CD4-positive, alpha-beta memory T cell (primary cell): ENCODE data around the gene CDC42BPB. TPM values are rescaled to one million over a fixed set of nuclear protein-coding genes. Genes with fewer than 3 reads are reported as not detected.

Experiments
- CTCF ChIA-PET: fragments of 350-600 bp; sonication (Branson Sonifier 250); formaldehyde crosslinking; loops from one replicate; lab custom pipeline; 2021; ENCODE audit warnings: inconsistent platforms; ENCODE audit not compliant: partially characterized antibody; lab: Charles Lee
- POLR2A ChIA-PET: fragments of 350-600 bp; sonication (Branson Sonifier 250); formaldehyde crosslinking; loops from one replicate; lab custom pipeline; 2021; ENCODE audit not compliant: partially characterized antibody; lab: Charles Lee
- DNase-seq, 5 donors: peaks; one replicate each; pipeline versions ENCODE4 v3.0.0 to v3.0.0-alpha.2; 2020 to 2022; ENCODE audit warnings: mixed read lengths in 1 of 5
- H3K27ac ChIP-seq: one replicate; pipeline ENCODE4 v1.7.0; 2013; ENCODE audit warnings: low read depth, low read length
- H3K27me3 ChIP-seq: 2 replicates; pipeline ENCODE4 v1.7.0; 2013; ENCODE audit warnings: mild to moderate bottlenecking, low read length, moderate library complexity; ENCODE audit not compliant: insufficient read depth
- H3K36me3 ChIP-seq: 2 replicates; pipeline ENCODE4 v1.7.0; 2013; ENCODE audit warnings: mild to moderate bottlenecking, low read length, moderate library complexity; ENCODE audit not compliant: insufficient read depth
- H3K4me1 ChIP-seq: 2 replicates; pipeline ENCODE4 v1.7.0; 2013; ENCODE audit warnings: mild to moderate bottlenecking, low read length, moderate library complexity; ENCODE audit not compliant: insufficient read depth
- H3K4me3 ChIP-seq, 2 donors: one replicate each; pipeline ENCODE4 v1.7.0; 2013; ENCODE audit warnings: low read length in 2 of 2, mild to moderate bottlenecking in 1 of 2
- H3K9me3 ChIP-seq, 2 donors: one replicate each; pipeline ENCODE4 v1.7.0; 2013; ENCODE audit warnings: low read length in 2 of 2, control low read depth in 1 of 2; ENCODE audit not compliant: control insufficient read depth in 1 of 2
- H3K27ac Mint-ChIP-seq, 7 donors: one replicate each; pipeline ENCODE4 v1.8.0; 2020 to 2021; ENCODE audit warnings: mixed read lengths in 7 of 7, mild to moderate bottlenecking in 6 of 7, inconsistent platforms in 3 of 7, moderate library complexity in 3 of 7
- H3K27me3 Mint-ChIP-seq, 2 donors: one replicate each; pipeline ENCODE4 v1.8.0; 2020 to 2021; ENCODE audit warnings: mixed read lengths in 2 of 2
- H3K36me3 Mint-ChIP-seq, 2 donors: one replicate each; pipeline ENCODE4 v1.8.0; 2020 to 2021; ENCODE audit warnings: mixed read lengths in 2 of 2, inconsistent platforms in 1 of 2, mild to moderate bottlenecking in 1 of 2
- H3K4me1 Mint-ChIP-seq, 4 donors: one replicate each; pipeline ENCODE4 v1.8.0; 2020 to 2021; ENCODE audit warnings: mixed read lengths in 4 of 4, mild to moderate bottlenecking in 1 of 4
- H3K4me3 Mint-ChIP-seq, 8 donors: one replicate each; pipeline ENCODE4 v1.8.0; 2020 to 2021; ENCODE audit warnings: mixed read lengths in 8 of 8, mild to moderate bottlenecking in 7 of 8, moderate library complexity in 6 of 8, inconsistent platforms in 3 of 8
- H3K9me3 Mint-ChIP-seq, 8 donors: one replicate each; pipeline ENCODE4 v1.8.0; 2020 to 2021; ENCODE audit warnings: mixed read lengths in 8 of 8, mild to moderate bottlenecking in 5 of 8, inconsistent platforms in 3 of 8, moderate library complexity in 1 of 8
- intact Hi-C: fragments of 100-400 bp; cut with micrococcal nuclease; formaldehyde crosslinking; loops from one replicate; pipeline ENCODE4 v1.15.1; 2023
- polyA plus RNA-seq, 2 donors: library from polyadenylated mRNA; unstranded; fragments of 300-500 nt; fragmentation: Illumina TruSeq; gene quantifications; one replicate each; pipeline ENCODE4 v1.2.3, GENCODE V29; 2021
- total RNA-seq, 2 experiments: library from RNA; stranded (reverse); gene quantifications; one replicate each; pipeline ENCODE4 v1.2.3, GENCODE V29; 2021

Gene CDC42BPB
- total and polyA plus RNA-seq, 4 experiments from 2014 or later: 0.02 to 8.4 (median 4.1) TPM

DNA sequence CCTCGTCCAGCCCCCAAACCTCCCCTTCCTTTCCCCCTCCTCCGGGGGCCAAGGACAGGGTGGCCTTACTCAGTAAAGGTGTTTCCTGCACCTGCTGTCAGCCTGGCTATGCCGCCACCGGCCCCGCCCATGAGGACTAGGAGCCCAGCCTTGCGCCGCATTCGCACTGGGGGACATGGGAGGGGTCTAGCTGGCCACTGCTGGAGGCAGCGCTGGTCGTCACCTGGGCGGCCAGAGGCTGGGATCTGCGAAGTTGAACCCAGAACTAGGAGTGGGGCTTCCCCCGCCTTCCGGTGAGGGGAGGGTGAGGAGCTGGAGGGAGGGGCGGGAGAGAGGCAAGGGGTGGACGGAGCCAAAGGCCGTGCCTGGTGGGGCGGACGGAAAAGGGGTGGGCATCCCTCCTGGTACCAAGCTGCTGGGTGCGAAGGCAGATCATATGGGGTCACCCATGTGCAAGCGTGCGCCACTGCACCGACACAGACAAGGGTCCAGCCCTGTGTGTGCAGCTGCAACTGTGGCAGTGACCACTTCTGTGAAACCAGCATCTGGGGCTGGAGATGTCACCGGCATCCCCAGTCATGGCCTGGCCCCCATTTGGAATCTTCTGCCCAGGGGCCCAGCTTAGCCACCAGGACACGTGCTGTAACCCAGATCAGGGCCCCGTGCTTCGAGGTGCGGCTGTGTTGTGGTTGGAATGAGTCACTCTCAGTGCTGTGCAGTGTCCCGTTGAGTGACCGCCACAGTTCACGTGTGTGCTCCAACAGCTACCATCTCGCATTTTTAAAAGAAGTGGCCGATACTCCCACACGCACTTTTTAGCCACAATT is 126.4 kb downstream of the CDC42BPB start:
- ChIA-PET POLR2A (interaction anchor here (1.3 kb wide), 1 partner anchor 18 kb away, joined by 4 read pairs; no protein-coding TSS in a partner anchor), CTCF (no interaction called here)
- Histone ChIP-seq H3K4me1 (peaks cover 15% of the 10 kb centered on the region), H3K4me3 (no peak overlapping the region), H3K27me3 (peaks cover 10% of the 10 kb centered on the region), H3K36me3 (no peaks in the 10 kb centered on the region), H3K9me3 (no peaks in the 10 kb centered on the region), H3K27ac (no peak overlapping the region)
- intact Hi-C loops: no loop called here
- Mint-ChIP-seq H3K4me1 (peaks cover 3 to 15% (median 5%) of the 10 kb centered on the region in 4 donors), H3K27ac (no peak overlapping the region), H3K36me3 (no peaks in the 10 kb centered on the region), H3K27me3 (peaks cover 5 to 7% of the 10 kb centered on the region in 2 donors), H3K4me3 (peak overlapping the region in 3 of 8 donors; percentile 25 to 46 (median 32)), H3K9me3 (no peaks in the 10 kb centered on the region)
- no peak for DNase-seq

DNA sequence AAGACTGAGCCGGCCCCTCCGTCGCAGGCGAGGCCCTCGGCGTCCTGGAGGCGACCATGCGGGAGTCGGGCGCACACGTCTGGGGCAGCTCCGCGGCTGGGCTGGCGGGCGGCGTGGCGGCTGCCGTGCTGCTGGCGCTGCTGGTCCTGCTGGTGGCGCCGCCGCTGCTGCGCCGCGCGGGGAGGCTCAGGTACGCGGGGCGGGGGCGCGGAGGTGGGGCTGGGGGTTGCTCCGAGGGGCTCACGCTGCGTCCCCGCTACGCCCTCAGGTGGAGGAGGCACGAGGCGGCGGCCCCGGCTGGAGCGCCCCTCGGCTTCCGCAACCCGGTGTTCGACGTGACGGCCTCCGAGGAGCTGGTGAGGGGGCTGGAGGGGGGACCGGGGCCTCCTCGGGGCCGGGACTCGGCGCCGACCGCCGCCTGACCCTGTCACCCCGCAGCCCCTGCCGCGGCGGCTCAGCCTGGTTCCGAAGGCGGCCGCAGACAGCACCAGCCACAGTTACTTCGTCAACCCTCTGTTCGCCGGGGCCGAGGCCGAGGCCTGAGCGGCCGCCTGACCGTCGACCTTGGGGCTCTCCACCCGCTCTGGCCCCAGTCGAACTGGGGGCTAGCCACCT is 127.1 kb downstream of the CDC42BPB start:
- DNase-seq: no peak
- Histone ChIP-seq H3K27me3 (peaks cover 10% of the 10 kb centered on the region), H3K9me3 (no peaks in the 10 kb centered on the region), H3K27ac (no peak overlapping the region), H3K4me1 (peaks cover 15% of the 10 kb centered on the region), H3K4me3 (no peak overlapping the region), H3K36me3 (no peaks in the 10 kb centered on the region)
- Mint-ChIP-seq H3K4me1 (peaks cover 3 to 20% (median 8%) of the 10 kb centered on the region in 4 donors), H3K9me3 (no peaks in the 10 kb centered on the region), H3K4me3 (no peak overlapping the region), H3K27ac (no peak overlapping the region), H3K36me3 (no peaks in the 10 kb centered on the region), H3K27me3 (peaks cover 7 to 10% of the 10 kb centered on the region in 2 donors)
- intact Hi-C loops: no loop called here
- CTCF ChIA-PET: no interaction called here
- POLR2A ChIA-PET: interaction anchor here (1.3 kb wide), 1 partner anchor 19 kb away, joined by 4 read pairs; no protein-coding TSS in a partner anchor

DNA sequence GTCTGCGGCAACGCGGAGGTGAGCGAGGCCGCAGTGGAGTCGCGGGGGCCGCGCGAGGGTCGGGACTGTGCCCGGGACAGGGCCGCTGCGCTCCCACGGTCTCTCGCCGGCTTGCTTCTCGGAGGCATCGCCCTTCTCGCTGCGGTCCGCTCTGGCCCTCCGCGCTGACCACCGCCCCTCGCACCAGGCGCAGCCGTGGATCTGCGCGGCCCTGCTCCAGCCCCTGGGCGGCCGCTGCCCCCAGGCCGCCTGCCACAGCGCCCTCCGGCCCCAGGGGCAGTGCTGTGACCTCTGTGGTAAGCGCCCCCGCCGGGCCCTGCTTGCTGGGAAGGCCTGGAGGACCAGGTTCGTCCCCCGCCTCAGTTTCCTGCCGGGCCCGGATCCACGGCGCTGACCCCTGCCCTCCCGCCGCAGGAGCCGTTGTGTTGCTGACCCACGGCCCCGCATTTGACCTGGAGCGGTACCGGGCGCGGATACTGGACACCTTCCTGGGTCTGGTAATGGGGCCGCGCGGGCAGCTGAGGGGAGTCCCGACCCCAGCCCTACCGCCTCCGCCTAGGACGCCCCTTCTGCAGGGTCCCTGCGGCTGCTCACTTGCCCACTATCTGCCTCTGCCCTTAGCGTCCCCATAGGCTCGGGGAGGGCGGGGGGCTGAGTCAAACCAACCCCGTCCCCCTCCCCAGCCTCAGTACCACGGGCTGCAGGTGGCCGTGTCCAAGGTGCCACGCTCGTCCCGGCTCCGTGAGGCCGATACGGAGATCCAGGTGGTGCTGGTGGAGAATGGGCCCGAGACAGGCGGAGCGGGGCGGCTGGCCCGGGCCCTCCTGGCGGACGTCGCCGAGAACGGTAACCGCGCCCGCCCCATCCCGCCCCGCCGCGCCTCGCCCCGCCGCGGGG is 127.9 kb downstream of the CDC42BPB start:
- Histone ChIP-seq H3K27ac (no peak overlapping the region), H3K36me3 (no peaks in the 10 kb centered on the region), H3K4me3 (peak overlapping the region in 1 of 2 donors; percentile 54), H3K4me1 (peaks cover 18% of the 10 kb centered on the region), H3K27me3 (peaks cover 10% of the 10 kb centered on the region), H3K9me3 (no peaks in the 10 kb centered on the region)
- Mint-ChIP-seq H3K27ac (no peak overlapping the region), H3K4me3 (peak overlapping the region in 6 of 8 donors; percentile 9 to 76 (median 34)), H3K36me3 (no peaks in the 10 kb centered on the region), H3K27me3 (peaks cover 7 to 10% of the 10 kb centered on the region in 2 donors), H3K4me1 (peaks cover 3 to 20% (median 9%) of the 10 kb centered on the region in 4 donors), H3K9me3 (no peaks in the 10 kb centered on the region)
- ChIA-PET POLR2A (interaction anchor here (1.3 kb wide), 1 partner anchor 20 kb away, joined by 4 read pairs; no protein-coding TSS in a partner anchor), CTCF (no interaction called here)
- no peak for DNase-seq
- intact Hi-C loops: no loop called here

DNA sequence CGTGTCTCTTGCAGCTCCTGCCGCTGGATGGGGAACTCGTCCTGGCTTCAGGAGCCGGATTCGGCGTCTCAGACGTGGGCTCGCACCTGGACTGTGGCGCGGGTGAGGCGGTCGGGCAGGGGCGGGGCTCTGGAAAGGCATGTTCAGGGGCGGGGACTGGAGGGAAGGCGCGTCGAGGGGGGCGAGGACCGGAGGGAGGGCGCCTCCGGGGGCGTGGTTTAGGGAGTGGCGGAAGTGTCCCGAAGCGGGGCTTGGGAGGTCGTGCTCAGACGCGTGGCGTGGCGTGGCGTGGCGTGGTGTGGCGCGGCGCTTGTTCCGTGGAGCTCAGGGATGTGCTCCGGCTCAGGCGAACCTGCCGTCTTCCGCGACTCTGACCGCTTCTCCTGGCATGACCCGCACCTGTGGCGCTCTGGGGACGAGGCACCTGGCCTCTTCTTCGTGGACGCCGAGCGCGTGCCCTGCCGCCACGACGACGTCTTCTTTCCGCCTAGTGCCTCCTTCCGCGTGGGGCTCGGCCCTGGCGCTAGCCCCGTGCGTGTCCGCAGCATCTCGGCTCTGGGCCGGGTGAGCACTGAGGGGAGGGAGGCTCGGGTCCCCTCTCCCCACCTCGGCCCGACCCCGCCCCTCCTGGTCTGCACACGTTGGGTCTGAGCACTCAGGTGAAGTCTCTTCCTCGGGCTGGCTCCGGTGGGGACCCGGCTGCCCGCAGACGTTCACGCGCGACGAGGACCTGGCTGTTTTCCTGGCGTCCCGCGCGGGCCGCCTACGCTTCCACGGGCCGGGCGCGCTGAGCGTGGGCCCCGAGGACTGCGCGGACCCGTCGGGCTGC is 128.7 kb downstream of the CDC42BPB start:
- intact Hi-C loops: no loop called here
- no peaks in the 10 kb centered on the region for H3K9me3 Mint-ChIP-seq
- peaks cover 3 to 27% (median 13%) of the 10 kb centered on the region in 4 donors for H3K4me1 Mint-ChIP-seq
- Histone ChIP-seq H3K9me3 (no peaks in the 10 kb centered on the region), H3K27ac (peak overlapping the region; percentile 18), H3K27me3 (peaks cover 15% of the 10 kb centered on the region), H3K4me1 (peaks cover 27% of the 10 kb centered on the region), H3K36me3 (no peaks in the 10 kb centered on the region), H3K4me3 (peak overlapping the region in 1 of 2 donors; percentile 54)
- CTCF ChIA-PET: no interaction called here
- no peaks in the 10 kb centered on the region for H3K36me3 Mint-ChIP-seq
- H3K27me3 Mint-ChIP-seq: peaks cover 7 to 10% of the 10 kb centered on the region in 2 donors
- DNase-seq: peak; percentile 70 to 83 (median 76)
- POLR2A ChIA-PET: no interaction called here
- peak overlapping the region in 5 of 7 donors; percentile 13 to 88 (median 42) for H3K27ac Mint-ChIP-seq
- peak overlapping the region; percentile 75 to 85 (median 82) for H3K4me3 Mint-ChIP-seq

DNA sequence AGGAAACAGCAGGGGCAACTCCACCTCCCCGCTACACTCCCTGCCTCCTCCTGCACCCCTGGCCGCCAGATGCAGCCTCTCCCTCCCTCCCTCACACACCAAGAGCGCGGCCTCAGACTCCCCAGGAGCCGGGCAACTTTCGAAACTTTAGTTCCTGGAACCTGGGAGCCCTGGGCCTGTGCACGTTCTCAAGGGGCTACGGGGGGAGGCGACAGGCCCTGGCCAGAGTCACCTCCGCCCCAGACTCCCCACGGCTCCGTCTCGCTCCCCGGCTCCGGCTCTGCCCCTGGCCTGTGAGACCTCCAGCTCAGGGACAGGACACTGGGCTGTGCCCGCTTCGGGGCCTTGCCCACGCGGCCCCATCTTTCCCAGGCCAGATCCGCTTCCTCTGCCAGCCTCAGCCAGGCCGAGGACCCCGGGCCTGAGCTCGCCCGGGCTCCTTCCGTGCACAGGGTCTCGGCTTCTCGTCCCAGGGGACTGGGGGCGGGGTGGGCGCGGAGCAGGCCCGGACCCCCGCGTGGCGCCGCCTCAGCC is 129.4 kb downstream of the CDC42BPB start:
- no peak for DNase-seq
- no peaks in the 10 kb centered on the region for H3K9me3 ChIP-seq
- H3K4me1 ChIP-seq: peaks cover 34% of the 10 kb centered on the region
- peaks cover 7 to 10% of the 10 kb centered on the region in 2 donors for H3K27me3 Mint-ChIP-seq
- no peak overlapping the region for H3K27ac Mint-ChIP-seq
- ChIA-PET CTCF (no interaction called here), POLR2A (no interaction called here)
- intact Hi-C loops: no loop called here
- H3K4me3 Mint-ChIP-seq: peak overlapping the region in 7 of 8 donors; percentile 75 to 85 (median 81)
- no peaks in the 10 kb centered on the region for H3K36me3 Mint-ChIP-seq
- peak overlapping the region; percentile 18 for H3K27ac ChIP-seq
- H3K36me3 ChIP-seq: no peaks in the 10 kb centered on the region
- H3K4me3 ChIP-seq: peak overlapping the region in 1 of 2 donors; percentile 54
- peaks cover 15% of the 10 kb centered on the region for H3K27me3 ChIP-seq
- H3K4me1 Mint-ChIP-seq: peaks cover 5 to 31% (median 14%) of the 10 kb centered on the region in 4 donors
- H3K9me3 Mint-ChIP-seq: no peaks in the 10 kb centered on the region

DNA sequence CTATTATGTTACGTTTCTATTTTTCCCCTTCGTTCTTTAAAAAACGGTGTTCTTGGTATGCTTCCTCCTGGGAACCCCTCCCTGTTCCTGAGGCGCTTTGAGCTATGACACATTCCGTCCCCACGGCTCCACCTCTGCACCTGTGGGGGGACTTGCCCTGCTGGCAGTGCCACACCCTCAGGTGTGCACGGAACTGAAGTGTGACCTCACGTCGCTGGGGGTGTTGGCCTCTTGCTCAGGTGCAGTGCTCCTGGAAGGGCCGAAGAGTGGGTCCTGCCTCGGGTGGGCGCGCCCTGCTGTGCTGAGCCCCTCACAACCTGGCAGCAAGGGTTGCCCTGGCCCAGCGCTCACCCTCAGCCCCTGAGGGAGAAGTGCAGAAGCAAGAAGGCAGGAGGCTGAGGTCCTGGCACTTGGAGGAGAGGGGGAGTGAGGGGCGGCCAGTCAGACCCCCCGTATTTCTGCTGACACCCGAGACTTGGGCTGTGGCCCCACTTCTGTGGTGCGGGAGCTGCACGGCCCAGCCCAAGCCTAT is 129.9 kb downstream of the CDC42BPB start:
- ChIA-PET POLR2A (no interaction called here), CTCF (no interaction called here)
- DNase-seq: no peak
- Histone ChIP-seq H3K27me3 (peaks cover 15% of the 10 kb centered on the region), H3K36me3 (no peaks in the 10 kb centered on the region), H3K27ac (no peak overlapping the region), H3K4me3 (no peak overlapping the region), H3K4me1 (peaks cover 34% of the 10 kb centered on the region), H3K9me3 (no peaks in the 10 kb centered on the region)
- Mint-ChIP-seq H3K4me3 (peak overlapping the region in 6 of 8 donors; percentile 54 to 81 (median 58)), H3K27me3 (peaks cover 7 to 10% of the 10 kb centered on the region in 2 donors), H3K9me3 (no peaks in the 10 kb centered on the region), H3K27ac (no peak overlapping the region), H3K4me1 (peaks cover 5 to 32% (median 14%) of the 10 kb centered on the region in 4 donors), H3K36me3 (no peaks in the 10 kb centered on the region)
- intact Hi-C loops: no loop called here
